NCI-H2029 treated with DMSO at 0.1 percent for 48 hours (cell line): ENCODE results near the gene SNAP47.

Experiments
- DNase-seq: peaks from one replicate; lab custom pipeline; 2025; lab: John Stamatoyannopoulos, UW

Gene SNAP47

GRCh38 chr1:227785094-227785804 lies 50.0 kb downstream of the SNAP47 start:
- no peak for DNase-seq

DNA sequence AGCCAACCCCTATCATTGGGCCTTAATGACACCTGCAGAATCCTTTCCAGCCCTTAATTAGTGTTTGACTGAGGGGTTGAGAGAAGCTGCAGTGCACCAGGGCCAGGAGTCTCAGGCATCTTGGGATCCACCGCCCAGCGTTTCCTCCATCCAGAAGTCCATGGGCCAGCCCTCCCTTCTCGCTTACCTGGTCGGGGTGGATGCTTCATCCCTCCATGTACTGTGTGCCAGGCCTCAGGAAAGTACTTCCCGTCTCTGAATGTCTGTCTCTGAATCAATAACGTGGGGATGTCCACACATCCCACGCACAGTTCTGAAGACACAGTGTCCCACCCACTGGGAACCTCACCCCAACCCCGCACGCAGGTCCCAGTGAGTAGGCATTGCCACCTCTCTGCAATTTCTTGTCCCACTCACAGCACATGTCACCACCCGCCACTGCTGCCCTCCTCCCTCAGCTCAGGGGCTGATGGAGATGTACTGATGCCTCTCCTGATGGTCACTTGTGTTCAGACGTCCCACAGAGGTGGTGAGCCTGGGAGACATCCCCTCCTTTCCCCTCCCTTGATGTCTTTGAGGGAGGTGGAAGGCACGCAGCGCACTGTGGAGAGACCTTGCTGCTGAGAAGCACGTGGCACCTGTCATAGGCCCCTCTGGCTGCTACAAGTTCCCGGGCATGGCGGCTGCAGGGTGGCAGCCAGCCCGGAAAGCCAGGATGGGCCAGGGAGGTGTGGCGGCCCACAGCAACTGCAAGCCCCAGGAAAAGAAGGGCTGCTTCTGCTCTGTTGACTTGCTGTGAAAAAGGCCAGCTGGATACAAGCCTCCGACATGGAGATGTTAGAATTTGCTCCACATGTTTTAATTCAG lies 50.8 kb downstream of the SNAP47 start:
- no peak for DNase-seq

DNA sequence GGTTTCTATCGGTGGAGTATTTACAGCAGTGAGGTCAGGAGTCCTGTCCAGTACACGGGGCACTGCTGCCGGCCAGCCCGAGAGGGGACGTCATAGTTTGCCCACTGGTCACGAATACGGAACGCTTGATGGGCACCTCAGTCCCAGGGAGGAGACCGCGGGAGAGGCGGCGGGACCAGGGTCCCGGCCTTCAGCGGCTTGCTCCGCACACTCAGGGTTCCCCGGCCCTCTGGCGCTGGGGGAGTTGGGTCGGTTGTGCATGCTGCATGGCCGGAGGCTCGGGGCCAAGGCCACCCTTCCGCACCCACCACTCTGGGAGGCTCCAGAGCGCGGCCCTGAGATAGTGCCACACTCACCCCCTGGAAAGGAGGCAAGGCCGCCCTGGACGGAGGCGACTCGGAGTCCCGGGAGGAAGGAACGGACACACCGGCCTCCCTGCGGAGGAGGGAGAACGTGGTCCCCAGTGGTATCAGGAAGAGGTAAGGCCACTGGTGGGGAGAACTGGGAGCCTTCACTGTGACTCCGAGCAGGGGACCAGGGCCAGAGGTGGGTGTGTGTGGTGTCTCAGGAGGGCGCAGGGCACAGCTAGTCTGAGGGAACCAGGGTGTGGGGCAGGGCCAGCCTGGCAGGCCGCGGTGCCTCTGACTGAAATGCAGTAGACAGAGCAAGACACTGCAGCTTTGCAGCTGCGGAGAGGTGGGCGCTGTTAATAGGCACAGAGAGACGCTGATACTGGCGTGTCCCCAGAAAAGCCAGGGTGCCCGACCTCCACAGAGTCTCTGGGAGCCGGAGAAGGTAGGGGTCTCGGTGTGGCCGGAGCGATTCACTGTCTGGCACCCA lies 51.7 kb downstream of the SNAP47 start:
- no peak for DNase-seq

- peak; percentile 54 for DNase-seq
These were observed 52.5 kb downstream of the SNAP47 start for GRCh38 chr1:227787513-227788270.

DNA sequence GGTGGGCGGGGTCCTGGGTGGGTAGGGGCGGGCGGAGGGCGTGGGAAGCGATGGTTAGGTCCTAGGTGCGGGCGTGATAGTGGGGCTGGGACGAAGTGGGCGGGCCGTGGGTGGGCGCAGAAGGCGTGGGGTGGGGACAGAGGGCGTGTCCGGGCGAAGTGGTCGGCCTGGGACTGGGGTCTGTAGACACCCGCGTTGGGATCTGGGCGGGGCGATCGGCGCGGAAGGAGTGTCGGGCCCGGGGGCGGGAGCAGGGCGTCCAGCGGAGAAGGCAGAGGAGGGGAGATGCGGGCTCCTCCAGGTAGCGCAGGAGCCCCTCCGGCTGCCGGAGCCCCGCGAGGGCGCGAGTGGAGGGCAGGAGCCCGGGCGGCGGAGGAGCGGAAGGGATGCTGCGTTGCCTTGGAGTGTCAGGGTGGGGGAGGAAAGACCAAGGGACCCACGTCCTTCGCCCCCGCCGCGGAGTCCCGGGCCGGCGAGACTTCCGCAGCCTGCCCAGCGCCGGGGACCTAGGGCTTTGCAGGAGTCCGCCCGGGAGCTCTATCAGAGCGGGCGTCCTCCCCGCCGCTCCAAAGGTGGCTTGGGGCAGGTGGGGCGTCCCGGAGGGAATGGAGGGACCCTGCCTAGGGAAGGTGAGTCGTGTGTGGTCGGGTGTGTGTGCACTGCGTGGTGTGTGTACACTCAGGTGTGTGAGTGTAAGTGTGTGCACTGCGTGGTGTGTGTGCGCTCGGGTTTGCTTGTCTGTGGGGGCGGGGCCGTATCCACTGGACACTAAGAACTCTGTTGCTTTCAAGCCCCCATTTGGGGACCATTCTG lies 53.2 kb downstream of the SNAP47 start:
- DNase-seq, result peak; percentile 32

- no peak for DNase-seq
These were observed 54.1 kb downstream of the SNAP47 start for GRCh38 chr1:227789084-227790033.

DNA sequence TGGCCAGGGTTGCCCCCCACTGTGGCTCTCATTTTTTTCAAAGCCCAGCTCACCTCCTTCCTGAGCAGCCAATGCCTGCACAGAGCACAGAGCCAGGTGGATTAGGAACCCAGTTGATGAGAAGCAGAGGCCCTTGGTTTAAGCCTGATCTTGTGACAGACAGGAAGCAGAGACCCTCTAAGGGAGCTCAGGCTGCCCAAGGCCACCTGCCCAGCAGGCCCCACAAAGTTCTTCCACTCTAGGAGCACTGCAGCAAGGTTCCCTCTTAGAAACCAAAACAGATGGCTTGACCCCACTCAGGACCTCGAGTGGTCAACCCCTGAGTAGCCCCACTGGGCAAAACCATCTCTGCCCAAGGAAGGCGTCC lies 54.8 kb downstream of the SNAP47 start:
- DNase-seq, result no peak

GRCh38 chr1:227790868-227791267 lies 55.6 kb downstream of the SNAP47 start:
- DNase-seq, result no peak

GRCh38 chr1:227791425-227792143 lies 56.3 kb downstream of the SNAP47 start:
- DNase-seq, result no peak

GRCh38 chr1:227792216-227793078 lies 57.2 kb downstream of the SNAP47 start:
- no peak for DNase-seq

- no peak for DNase-seq
These were observed 58.1 kb downstream of the SNAP47 start for GRCh38 chr1:227793079-227793947.

DNA sequence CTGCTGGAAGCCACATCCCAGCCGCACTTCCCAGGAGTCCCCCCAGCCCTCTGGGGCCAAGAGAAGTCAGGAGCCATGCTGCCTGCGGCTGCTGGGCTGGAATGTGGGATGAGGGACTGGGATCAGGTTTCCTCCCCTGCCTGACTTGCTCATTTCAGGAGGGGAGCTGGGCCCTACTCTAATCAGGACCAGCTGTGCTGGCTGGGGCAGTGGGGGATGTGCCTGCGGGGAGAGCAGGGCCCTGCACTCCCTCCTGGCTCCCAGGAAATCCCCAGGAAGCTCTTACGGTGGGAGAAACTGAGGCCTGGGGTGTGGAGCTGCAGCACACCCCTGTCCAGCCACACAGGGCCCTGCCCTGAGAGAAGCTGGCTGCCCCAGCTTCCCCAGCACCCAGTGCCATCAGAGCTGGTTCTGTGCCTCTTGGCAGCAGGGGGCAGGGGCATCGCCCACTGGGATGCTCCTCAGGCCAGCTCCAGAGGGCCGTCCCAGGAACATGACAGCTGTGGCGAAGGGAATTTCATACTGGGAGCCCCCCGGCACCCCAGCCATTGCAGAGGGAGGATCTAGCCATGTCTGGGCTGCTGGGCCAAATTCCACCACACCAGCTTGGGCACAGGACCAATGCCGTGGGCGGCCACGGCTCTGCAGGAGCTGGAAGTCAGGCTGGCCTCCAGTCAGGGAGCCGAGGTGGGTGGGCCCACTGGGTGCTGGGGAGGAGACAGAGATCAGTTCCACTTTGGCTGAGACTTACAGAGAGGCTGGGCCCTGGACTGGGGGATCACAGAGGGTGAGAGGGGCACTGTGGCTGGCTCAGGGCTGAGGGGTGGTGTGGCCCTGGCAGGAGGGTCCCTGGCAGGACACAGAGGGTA lies 58.9 kb downstream of the SNAP47 start:
- DNase-seq, result no peak

GRCh38 chr1:227794817-227795192 lies 59.6 kb downstream of the SNAP47 start:
- no peak for DNase-seq

GRCh38 chr1:227795732-227796131 lies 60.5 kb downstream of the SNAP47 start:
- DNase-seq, result no peak

DNA sequence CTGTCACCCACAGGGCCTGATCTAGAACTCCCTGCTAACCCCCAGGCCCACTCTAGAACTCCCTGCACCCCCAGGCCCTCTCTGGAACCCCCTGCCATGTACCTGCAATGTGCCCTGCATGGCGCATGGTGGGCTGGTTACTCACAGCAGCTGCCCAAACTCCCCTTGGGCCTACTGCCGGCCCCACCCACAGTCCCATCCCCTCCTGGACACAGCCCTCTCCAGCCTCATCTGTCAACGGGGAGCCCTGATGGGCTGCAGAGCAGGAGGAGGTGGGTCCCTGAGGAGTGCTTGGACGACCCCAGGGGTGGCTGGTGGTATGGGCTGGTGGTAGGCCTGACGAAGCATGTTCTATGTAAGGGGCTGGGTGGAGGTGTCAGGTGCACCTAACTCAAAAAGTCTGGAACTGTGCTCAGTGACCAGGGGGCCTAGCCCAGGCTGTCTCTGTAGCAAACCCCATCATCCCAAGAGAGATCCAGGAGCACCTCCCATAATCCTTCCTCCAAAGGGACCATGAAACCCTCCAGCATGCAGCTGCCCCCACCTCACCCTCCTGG lies 61.2 kb downstream of the SNAP47 start:
- no peak for DNase-seq

DNA sequence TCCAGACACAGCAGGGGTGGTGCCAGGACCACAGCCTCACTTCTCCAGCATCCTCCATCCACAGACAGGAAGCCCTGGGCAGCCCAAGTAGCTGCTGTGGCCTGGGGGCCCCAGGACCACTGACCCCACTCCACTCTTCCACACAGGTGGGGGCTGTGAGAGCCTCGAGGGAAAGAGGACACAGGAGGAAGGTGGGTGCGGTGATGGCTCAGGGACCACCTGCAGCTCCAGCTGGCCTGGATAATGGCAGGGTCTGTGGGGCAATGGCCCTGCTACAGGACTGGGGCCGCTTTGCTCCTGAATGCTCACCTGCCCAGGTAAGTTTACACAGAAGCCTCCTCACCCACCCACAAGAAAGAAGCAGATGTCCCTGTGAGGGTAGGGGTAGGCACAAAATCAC lies 61.9 kb downstream of the SNAP47 start:
- no peak for DNase-seq
